Measurements from ENCODE around the gene SRP72. TPM values are rescaled to one million over a fixed set of nuclear protein-coding genes. Genes with fewer than 3 reads are reported as not detected.

Gene SRP72
- total and polyA plus RNA-seq, 2 donors from 2014 or later: 23.1 to 90.8 TPM

GRCh38 chr4:56477192-56477702, 9.8 kb downstream of the SRP72 start:
- TF ChIP-seq CTCF (IDR thresholded peaks at IDR 0.05; ENCODE audit: borderline replicate concordance, extremely low read depth, insufficient read depth): no peak
- no peak for DNase-seq
- FAIRE-seq: no peak
- Histone ChIP-seq H3K27me3 (ENCODE audit: control insufficient read depth, insufficient read depth, low read length) (no peaks in the 10 kb centered on the region), H3K4me3 (ENCODE audit: low read length in 3 of 3) (no peak overlapping the region), H3K9ac (ENCODE audit: low read length in 3 of 3) (no peak overlapping the region), H3K27ac (ENCODE audit: low read depth in 2 of 2, low read length in 2 of 2) (no peak overlapping the region), H3K9me3 (ENCODE audit: control insufficient read depth in 2 of 3, insufficient read depth in 1 of 3, low read length in 3 of 3) (no peaks in the 10 kb centered on the region), H3K4me1 (ENCODE audit: control insufficient read depth in 2 of 3, insufficient read depth in 2 of 3, low read depth in 1 of 3, low read length in 3 of 3) (no peaks in the 10 kb centered on the region), H3K36me3 (ENCODE audit: control insufficient read depth in 2 of 3, insufficient read depth in 3 of 3, low read length in 3 of 3) (peaks cover 2 to 47% (median 6%) of the 10 kb centered on the region in 3 donors)
- intact Hi-C loops (cut with DNase I): no loop called here

GRCh38 chr4:56480691-56481090, 13.3 kb downstream of the SRP72 start:
- no peak overlapping the region for H3K27ac ChIP-seq (ENCODE audit: low read depth in 2 of 2, low read length in 2 of 2)
- no peak overlapping the region for H3K4me3 ChIP-seq (ENCODE audit: low read length in 3 of 3)
- intact Hi-C loops (cut with DNase I): no loop called here
- no peaks in the 10 kb centered on the region for H3K9me3 ChIP-seq (ENCODE audit: control insufficient read depth in 2 of 3, insufficient read depth in 1 of 3, low read length in 3 of 3)
- no peak for TF ChIP-seq CTCF (IDR thresholded peaks at IDR 0.05; ENCODE audit: borderline replicate concordance, extremely low read depth, insufficient read depth)
- no peak for DNase-seq
- no peak overlapping the region for H3K9ac ChIP-seq (ENCODE audit: low read length in 3 of 3)
- H3K36me3 ChIP-seq (ENCODE audit: control insufficient read depth in 2 of 3, insufficient read depth in 3 of 3, low read length in 3 of 3): peaks cover 0 to 34% (median 2%) of the 10 kb centered on the region in 3 donors
- no peaks in the 10 kb centered on the region for H3K4me1 ChIP-seq (ENCODE audit: control insufficient read depth in 2 of 3, insufficient read depth in 2 of 3, low read depth in 1 of 3, low read length in 3 of 3)
- H3K27me3 ChIP-seq (ENCODE audit: control insufficient read depth, insufficient read depth, low read length): no peaks in the 10 kb centered on the region
- no peak for FAIRE-seq

GRCh38 chr4:56496241-56496640, 28.8 kb downstream of the SRP72 start:
- H3K27ac ChIP-seq (ENCODE audit: low read depth in 2 of 2, low read length in 2 of 2): no peak overlapping the region
- H3K9me3 ChIP-seq (ENCODE audit: control insufficient read depth in 2 of 3, insufficient read depth in 1 of 3, low read length in 3 of 3): no peaks in the 10 kb centered on the region
- H3K4me1 ChIP-seq (ENCODE audit: control insufficient read depth in 2 of 3, insufficient read depth in 2 of 3, low read depth in 1 of 3, low read length in 3 of 3): no peaks in the 10 kb centered on the region
- no peak overlapping the region for H3K9ac ChIP-seq (ENCODE audit: low read length in 3 of 3)
- TF ChIP-seq CTCF (IDR thresholded peaks at IDR 0.05; ENCODE audit: borderline replicate concordance, extremely low read depth, insufficient read depth): no peak
- peaks cover 4 to 15% (median 9%) of the 10 kb centered on the region in 3 donors for H3K36me3 ChIP-seq (ENCODE audit: control insufficient read depth in 2 of 3, insufficient read depth in 3 of 3, low read length in 3 of 3)
- no peak for FAIRE-seq
- no peaks in the 10 kb centered on the region for H3K27me3 ChIP-seq (ENCODE audit: control insufficient read depth, insufficient read depth, low read length)
- intact Hi-C loops (cut with DNase I): no loop called here
- DNase-seq: no peak
- no peak overlapping the region for H3K4me3 ChIP-seq (ENCODE audit: low read length in 3 of 3)
